ENCODE data around the gene PFDN4.

The PFDN4 gene

GRCh38 chr20:54172532-54172855 is 35.4 kb upstream of the PFDN4 start:
- TF ChIP-seq EZH2phosphoT487 (IDR thresholded peaks at IDR 0.05; ENCODE audit: low read depth) (no peak), CTCF (IDR thresholded peaks at IDR 0.05; ENCODE audit: low read depth, low read length) (no peak)
- Histone ChIP-seq H3K4me3 (ENCODE audit: low read length) (no peak overlapping the region), H3K79me2 (ENCODE audit: low read length) (no peaks in the 10 kb centered on the region), H3K36me3 (replicated peaks; ENCODE audit: low read depth, low read length) (no peaks in the 10 kb centered on the region), H3K9ac (ENCODE audit: low read length) (no peak overlapping the region), H3K9me3 (ENCODE audit: insufficient read depth, low read length) (no peaks in the 10 kb centered on the region), H3K4me2 (ENCODE audit: low read length) (no peak overlapping the region), H3K27me3 (ENCODE audit: low read depth, low read length) (peaks cover 43% of the 10 kb centered on the region), H3K27ac (ENCODE audit: low read length) (no peak overlapping the region), H2AFZ (ENCODE audit: low read depth, low read length) (no peak overlapping the region), H4K20me1 (ENCODE audit: insufficient read depth, low read length) (no peaks in the 10 kb centered on the region), H3K4me1 (ENCODE audit: low read length) (no peaks in the 10 kb centered on the region)

DNA sequence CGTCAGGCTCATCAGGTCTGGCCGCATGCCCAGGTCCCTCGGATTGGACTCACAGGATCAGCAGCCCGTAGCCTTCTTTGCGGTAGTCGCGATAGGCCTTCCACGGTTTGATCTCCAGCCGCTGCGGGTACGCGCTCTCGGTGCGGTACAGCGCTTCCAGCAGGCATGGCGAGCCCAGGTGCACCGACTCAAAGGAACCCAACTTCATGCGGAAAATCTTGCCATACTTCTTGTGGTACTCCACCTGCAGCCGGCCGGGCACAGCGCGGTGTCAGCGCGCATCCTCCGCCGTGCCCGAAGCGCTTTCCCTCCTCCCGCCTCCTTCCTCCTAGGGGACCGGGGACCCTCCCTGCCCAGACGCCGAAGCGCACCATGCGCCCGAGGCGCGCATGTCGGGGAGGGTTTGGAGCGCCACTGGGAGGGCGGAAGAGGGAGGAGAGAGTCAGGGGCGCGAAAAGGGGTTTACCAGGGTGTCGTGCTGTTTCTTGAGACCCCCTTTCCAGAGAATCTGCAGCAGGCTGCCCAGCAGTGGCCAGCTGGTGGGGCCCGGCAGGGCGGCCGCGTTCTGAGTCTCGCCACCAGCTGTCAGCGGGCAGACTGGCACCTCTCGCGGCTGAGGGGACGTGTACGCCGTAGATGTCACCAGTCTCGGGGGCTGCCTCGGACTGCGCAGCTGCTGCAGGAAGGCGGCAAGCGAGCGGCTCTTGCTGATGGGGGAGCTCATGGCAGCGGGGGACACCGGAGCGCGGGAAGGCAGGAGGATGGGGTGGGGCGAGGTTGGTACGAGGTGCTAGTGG is 34.8 kb upstream of the PFDN4 start:
- Histone ChIP-seq H2AFZ (ENCODE audit: low read depth, low read length) (no peak overlapping the region), H3K4me1 (ENCODE audit: low read length) (no peaks in the 10 kb centered on the region), H4K20me1 (ENCODE audit: insufficient read depth, low read length) (no peaks in the 10 kb centered on the region), H3K27ac (ENCODE audit: low read length) (no peak overlapping the region), H3K27me3 (ENCODE audit: low read depth, low read length) (peaks cover 42% of the 10 kb centered on the region), H3K36me3 (replicated peaks; ENCODE audit: low read depth, low read length) (no peaks in the 10 kb centered on the region), H3K4me2 (ENCODE audit: low read length) (no peak overlapping the region), H3K79me2 (ENCODE audit: low read length) (no peaks in the 10 kb centered on the region), H3K9ac (ENCODE audit: low read length) (no peak overlapping the region), H3K9me3 (ENCODE audit: insufficient read depth, low read length) (no peaks in the 10 kb centered on the region), H3K4me3 (ENCODE audit: low read length) (no peak overlapping the region)
- TF ChIP-seq EZH2phosphoT487 (IDR thresholded peaks at IDR 0.05; ENCODE audit: low read depth): no peak
- TF ChIP-seq CTCF (IDR thresholded peaks at IDR 0.05; ENCODE audit: low read depth, low read length): no peak

DNA sequence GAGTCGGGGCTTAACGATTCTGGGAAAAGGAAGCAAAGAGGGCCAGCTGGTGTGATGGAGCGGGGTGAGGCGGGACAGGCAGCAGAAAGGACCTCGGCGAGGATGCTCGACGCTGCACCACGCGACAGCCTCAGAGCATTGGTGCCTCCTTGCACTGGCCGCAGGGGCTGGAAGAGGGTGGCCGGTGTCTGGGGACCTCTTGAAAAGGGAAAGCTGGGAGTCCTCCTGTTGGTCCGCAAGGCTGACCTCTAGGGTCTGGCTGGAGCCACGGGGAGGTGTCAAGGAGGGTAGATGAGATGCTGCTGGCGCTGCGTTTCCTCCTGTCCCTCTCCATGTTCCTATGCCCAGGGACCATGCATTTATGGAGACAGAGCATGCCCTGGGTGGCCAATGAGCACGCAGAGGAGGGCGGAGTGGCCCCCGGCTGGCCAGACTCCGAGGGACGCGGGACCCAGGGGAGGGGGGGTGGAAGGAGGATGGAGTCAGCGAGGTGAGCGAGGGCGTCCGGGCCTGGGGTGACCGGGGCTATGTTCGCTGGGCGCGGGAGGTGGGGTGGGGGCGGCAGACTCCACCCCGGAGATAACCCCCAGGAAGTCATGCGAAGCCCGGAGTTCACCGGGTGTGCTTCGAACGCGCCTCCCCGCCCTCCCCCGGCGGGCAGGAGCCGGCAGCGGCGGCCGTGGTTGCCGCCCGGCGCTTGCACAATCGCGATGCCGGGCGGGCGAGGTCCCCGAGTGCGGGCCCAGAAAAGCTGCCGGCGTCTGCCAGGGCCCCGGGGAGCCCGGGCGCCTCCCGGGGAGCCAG is 34.0 kb upstream of the PFDN4 start, which contains the start of gene CYP24A1:
Gene CYP24A1 (minus strand): TSS at position 334 of the 804 bp plus-strand sequence. CDS start 407 bp downstream, outside the sequence.
- Histone ChIP-seq H3K9me3 (ENCODE audit: insufficient read depth, low read length) (no peaks in the 10 kb centered on the region), H3K4me3 (ENCODE audit: low read length) (no peak within 1 kb of the TSS), H3K4me2 (ENCODE audit: low read length) (no peak within 1 kb of the TSS), H4K20me1 (ENCODE audit: insufficient read depth, low read length) (no peaks in the 10 kb centered on the region), H3K4me1 (ENCODE audit: low read length) (no peaks in the 10 kb centered on the region), H3K36me3 (replicated peaks; ENCODE audit: low read depth, low read length) (no peaks in the 10 kb centered on the region), H3K27me3 (ENCODE audit: low read depth, low read length) (peaks cover 38% of the 10 kb centered on the region), H2AFZ (ENCODE audit: low read depth, low read length) (no peak within 1 kb of the TSS), H3K27ac (ENCODE audit: low read length) (no peak within 1 kb of the TSS), H3K79me2 (ENCODE audit: low read length) (no peaks in the 10 kb centered on the region), H3K9ac (ENCODE audit: low read length) (no peak within 1 kb of the TSS)
- TF ChIP-seq CTCF (IDR thresholded peaks at IDR 0.05; ENCODE audit: low read depth, low read length) (no peak), EZH2phosphoT487 (IDR thresholded peaks at IDR 0.05; ENCODE audit: low read depth) (no peak)

GRCh38 chr20:54174457-54175175 is 33.3 kb upstream of the PFDN4 start:
- Histone ChIP-seq H3K27ac (ENCODE audit: low read length) (no peak overlapping the region), H3K4me3 (ENCODE audit: low read length) (no peak overlapping the region), H3K4me2 (ENCODE audit: low read length) (no peak overlapping the region)

More at GRCh38 chr20:54174457-54175175, 33.3 kb upstream of the PFDN4 start:
- H3K9me3 ChIP-seq (ENCODE audit: insufficient read depth, low read length): no peaks in the 10 kb centered on the region
- no peak overlapping the region for H2AFZ ChIP-seq (ENCODE audit: low read depth, low read length)
- peaks cover under 1% of the 10 kb centered on the region for H3K4me1 ChIP-seq (ENCODE audit: low read length)
- no peak for TF ChIP-seq CTCF (IDR thresholded peaks at IDR 0.05; ENCODE audit: low read depth, low read length)
- no peak for TF ChIP-seq EZH2phosphoT487 (IDR thresholded peaks at IDR 0.05; ENCODE audit: low read depth)
- H3K36me3 ChIP-seq (replicated peaks; ENCODE audit: low read depth, low read length): no peaks in the 10 kb centered on the region
- no peaks in the 10 kb centered on the region for H3K79me2 ChIP-seq (ENCODE audit: low read length)
- peaks cover 30% of the 10 kb centered on the region for H3K27me3 ChIP-seq (ENCODE audit: low read depth, low read length)
- no peak overlapping the region for H3K9ac ChIP-seq (ENCODE audit: low read length)
- H4K20me1 ChIP-seq (ENCODE audit: insufficient read depth, low read length): no peaks in the 10 kb centered on the region

Data from OCI-LY3 (cell line).